Psoas muscle (tissue), 8 donors: Measurements from ENCODE around the gene COMTD1. TPM values are rescaled to one million over a fixed set of nuclear protein-coding genes. Genes with fewer than 3 reads are reported as not detected.
"Not testable (repeated sequence)": the region's sequence is repeated elsewhere in the genome, so short reads cannot be mapped to it uniquely, and the experiment has no call there.

Experiments used
- ATAC-seq, 4 donors: fragments of 200-7000 bp; cut with Tn5 transposase; one replicate each; pipeline ENCODE4 v1.9.1; 2020; ENCODE audit warnings: moderate library complexity in 3 of 4, mild to moderate bottlenecking in 2 of 4
- DNase-seq, 2 donors: peaks; one replicate each; pipeline ENCODE4 v3.0.0-alpha.2; 2020
- H3K27ac ChIP-seq: fragments of 200-600 bp; one replicate; pipeline ENCODE4 v1.8.0; 2022
- H3K27me3 ChIP-seq, 3 donors: fragments of 200-600 bp in 1 of 3; one replicate each; pipeline versions ENCODE4 v1.6.1 to v1.8.0; 2013 to 2022; ENCODE audit warnings: low read length in 2 of 3, mild to moderate bottlenecking in 2 of 3, moderate library complexity in 1 of 3; ENCODE audit not compliant: insufficient read depth in 3 of 3
- H3K36me3 ChIP-seq, 2 donors: fragments of 200-600 bp in 1 of 2; one replicate each; pipeline versions ENCODE4 v1.6.1 to v1.8.0; 2013 to 2022; ENCODE audit warnings: low read depth in 1 of 2, mild to moderate bottlenecking in 1 of 2, moderate library complexity in 1 of 2; ENCODE audit not compliant: insufficient read depth in 1 of 2
- H3K4me1 ChIP-seq: fragments of 200-600 bp; one replicate; pipeline ENCODE4 v1.8.0; 2022
- H3K4me3 ChIP-seq: fragments of 200-600 bp; one replicate; pipeline ENCODE4 v1.8.0; 2022; ENCODE audit warnings: mild to moderate bottlenecking
- H3K9me3 ChIP-seq: fragments of 200-600 bp; one replicate; pipeline ENCODE4 v1.8.0; 2022
- WGBS, 3 donors: extraction: QIAGEN DNeasy Blood & Tissue Kit; methylation state at CpG; one replicate each; pipeline versions ENCODE4 v1.1.6 to v1.1.7; 2013; 5-methylcytosine and 5-hydroxymethylcytosine counted together
- intact Hi-C, 2 donors: fragments of 100-400 bp; cut with DNase I; formaldehyde crosslinking; loops; one replicate each; pipeline versions ENCODE4 v1.11.0 to v1.14.2; 2022
- polyA plus RNA-seq, 3 donors: library from polyadenylated mRNA; stranded (reverse); fragments of 200-250 nt; gene quantifications; one replicate each; pipeline ENCODE4 v1.2.3, GENCODE V29; 2013
- total RNA-seq, 4 donors: library from RNA; stranded (reverse); fragmentation: NEBNext Ultra II Directional in 2 of 4; extraction: Animal tissue kit (Norgen Biotek cat#: 25700) in 2 of 4; gene quantifications; one replicate each; pipeline versions ENCODE4 v1.2.1 to v1.2.4, GENCODE V29; 2021 to 2023
- TF ChIP-seq, protein P1 (sequence below): fragments of 200-600 bp; IDR thresholded peaks from one replicate; pipeline ENCODE4 v1.8.0; 2022; ENCODE audit warnings: antibody characterized with exemption
- donor health status: healthy with polysubstance abuse.
- donor health status: DM: no; HTN: no; CAD: no; lungs with moderate emphysema.
- donor health status: Bipolar disorder and iron deficiency.
- donor health status: healthy.
- donor health status: DM: yes; HTN: yes; CAD: no.
- donor health status: DM: no; HTN: no; CAD: no.
- donor health status: DM: no; HTN: no; CAD: no.
- donor health status: DM: yes; HTN: yes; CAD: no.

Gene COMTD1
- total and polyA plus RNA-seq, 7 donors: 5.8 to 54.7 (median 24.0) TPM

DNA sequence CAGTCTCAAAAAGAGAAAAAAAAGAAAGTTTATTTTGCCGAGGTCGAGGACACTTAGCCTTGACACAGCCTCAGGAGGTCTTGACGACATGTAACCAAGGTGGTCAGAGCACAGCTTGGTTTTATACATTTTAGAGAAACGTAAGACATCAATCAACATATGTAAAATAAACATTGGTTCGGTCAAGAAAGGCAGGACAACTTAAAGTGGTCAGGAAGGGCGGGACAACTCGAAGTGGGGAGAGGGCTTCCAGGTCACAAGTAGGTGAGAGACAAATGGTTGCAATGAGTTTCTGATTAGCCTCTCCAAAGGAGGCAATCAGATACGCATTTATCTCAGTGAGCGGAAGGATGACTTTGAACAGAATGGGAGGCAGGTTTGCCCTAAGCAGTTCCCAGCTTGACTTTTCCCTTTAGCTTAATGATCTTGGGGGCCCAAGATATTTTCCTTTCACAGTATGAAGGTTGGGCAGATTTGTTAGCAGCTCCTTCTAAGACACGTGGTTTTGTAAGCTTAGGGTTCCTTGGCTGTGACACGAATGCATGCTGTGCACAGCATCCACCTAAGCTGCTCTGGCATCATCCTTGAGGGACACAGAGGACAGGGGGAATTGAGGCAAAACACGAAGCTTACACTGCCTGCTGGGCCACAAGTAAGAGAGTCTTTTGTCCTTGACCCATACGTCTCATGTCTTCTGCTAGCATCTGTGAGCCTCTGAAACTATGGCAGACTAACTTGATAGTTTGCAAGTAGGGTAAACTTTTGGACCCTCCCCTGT is 28.5 kb downstream of the COMTD1 start:
- WGBS, 3 donors: 69 to 70% (median 70%) methylated on average over 13 of the region's 13 CpGs
- peaks cover 46% of the 10 kb centered on the region for H3K4me1 ChIP-seq
- DNase-seq: no peak
- no peaks in the 10 kb centered on the region for H3K27me3 ChIP-seq
- H3K4me3 ChIP-seq: no peak overlapping the region
- H3K27ac ChIP-seq: peak overlapping the region; percentile 100
- no peaks in the 10 kb centered on the region for H3K9me3 ChIP-seq
- intact Hi-C loops: no loop called here
- ATAC-seq: no peak
- peaks cover 0 to 7% of the 10 kb centered on the region in 2 donors for H3K36me3 ChIP-seq
- TF ChIP-seq, protein P1, sequence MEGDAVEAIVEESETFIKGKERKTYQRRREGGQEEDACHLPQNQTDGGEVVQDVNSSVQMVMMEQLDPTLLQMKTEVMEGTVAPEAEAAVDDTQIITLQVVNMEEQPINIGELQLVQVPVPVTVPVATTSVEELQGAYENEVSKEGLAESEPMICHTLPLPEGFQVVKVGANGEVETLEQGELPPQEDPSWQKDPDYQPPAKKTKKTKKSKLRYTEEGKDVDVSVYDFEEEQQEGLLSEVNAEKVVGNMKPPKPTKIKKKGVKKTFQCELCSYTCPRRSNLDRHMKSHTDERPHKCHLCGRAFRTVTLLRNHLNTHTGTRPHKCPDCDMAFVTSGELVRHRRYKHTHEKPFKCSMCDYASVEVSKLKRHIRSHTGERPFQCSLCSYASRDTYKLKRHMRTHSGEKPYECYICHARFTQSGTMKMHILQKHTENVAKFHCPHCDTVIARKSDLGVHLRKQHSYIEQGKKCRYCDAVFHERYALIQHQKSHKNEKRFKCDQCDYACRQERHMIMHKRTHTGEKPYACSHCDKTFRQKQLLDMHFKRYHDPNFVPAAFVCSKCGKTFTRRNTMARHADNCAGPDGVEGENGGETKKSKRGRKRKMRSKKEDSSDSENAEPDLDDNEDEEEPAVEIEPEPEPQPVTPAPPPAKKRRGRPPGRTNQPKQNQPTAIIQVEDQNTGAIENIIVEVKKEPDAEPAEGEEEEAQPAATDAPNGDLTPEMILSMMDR: no peak

DNA sequence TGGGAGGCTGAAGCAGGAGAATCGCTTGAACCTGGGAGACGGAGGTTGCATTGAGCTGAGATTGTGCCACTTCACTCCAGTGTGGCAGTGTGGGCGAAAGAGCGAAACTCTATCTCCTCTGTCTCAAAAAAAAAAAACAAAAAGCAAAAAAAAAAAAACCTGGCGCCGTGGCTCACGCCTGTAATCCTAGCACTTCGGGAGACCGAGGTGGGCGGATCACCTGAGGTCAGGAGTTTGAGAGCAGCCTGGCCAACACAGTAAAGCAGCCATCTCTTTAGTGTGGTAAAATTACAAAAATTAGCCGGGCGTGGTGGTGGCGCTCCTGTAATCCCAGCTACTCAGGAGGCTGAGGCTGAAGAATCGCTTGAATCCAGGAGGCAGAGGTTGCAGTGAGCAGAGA is 29.1 kb downstream of the COMTD1 start:
- peak overlapping the region; percentile 100 for H3K27ac ChIP-seq
- DNase-seq: not testable (repeated sequence)
- WGBS, 3 donors: 69 to 80% (median 69%) methylated on average over 14 of the region's 14 CpGs

DNA sequence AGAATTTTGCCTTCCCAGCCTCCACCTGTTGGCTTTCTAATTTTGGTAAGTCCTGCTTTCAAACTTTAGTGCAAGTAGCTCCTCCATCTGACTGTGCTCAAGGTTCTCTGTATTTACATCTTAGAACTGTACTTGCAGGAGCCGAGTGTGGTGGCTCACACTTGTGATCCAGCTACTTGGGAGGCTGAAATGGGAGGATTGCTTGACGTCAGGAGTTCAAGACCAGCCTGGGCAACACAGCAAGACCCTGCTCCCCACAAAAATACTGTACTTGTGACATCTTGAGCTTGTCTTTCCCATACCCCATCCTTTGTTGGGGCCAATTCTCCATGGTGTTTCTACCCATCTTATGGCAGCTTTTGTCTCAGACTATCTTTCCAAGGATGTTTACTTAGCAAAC is 29.8 kb downstream of the COMTD1 start:
- WGBS, 3 donors: 87 to 100% (median 97%) methylated on average over 2 of the region's 2 CpGs

More for the DNA sequence above, 29.1 kb downstream of the COMTD1 start:
- H3K36me3 ChIP-seq, H3K4me3 ChIP-seq, intact Hi-C loops, H3K27me3 ChIP-seq, ATAC-seq, H3K9me3 ChIP-seq: not testable (repeated sequence)
- peaks cover 40% of the 10 kb centered on the region for H3K4me1 ChIP-seq

DNA sequence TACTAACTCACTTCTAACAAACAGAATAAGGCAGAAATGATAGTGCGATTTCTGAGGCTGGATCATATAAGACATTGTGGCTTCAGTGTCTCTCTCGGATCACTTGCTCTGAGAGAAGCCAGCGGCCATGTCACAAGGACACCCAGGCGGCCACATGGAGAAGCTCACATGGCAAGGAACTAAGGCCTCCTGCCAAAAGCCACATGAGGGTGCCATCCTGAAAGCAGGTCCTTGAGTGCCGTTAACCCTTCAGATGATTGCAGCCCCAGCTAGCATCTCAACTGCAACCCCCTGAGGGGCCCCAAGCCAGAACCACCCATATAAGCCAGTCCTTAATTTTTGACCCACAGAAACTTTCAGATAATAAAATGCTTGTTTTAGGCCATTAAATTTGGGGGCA is 32.0 kb downstream of the COMTD1 start:
- TF ChIP-seq, protein P1: no peak
- DNase-seq: peak in 1 of 2 donors; percentile 65
- Histone ChIP-seq H3K27ac (peak overlapping the region; percentile 66), H3K4me3 (no peak overlapping the region), H3K4me1 (peaks cover 32% of the 10 kb centered on the region), H3K9me3 (no peaks in the 10 kb centered on the region), H3K27me3 (no peaks in the 10 kb centered on the region), H3K36me3 (no peaks in the 10 kb centered on the region)
- WGBS, 3 donors: 52 to 89% (median 63%) methylated on average over 5 of the region's 5 CpGs
- peak; percentile 44 to 72 (median 60) for ATAC-seq
- intact Hi-C loops: no loop called here

More for the DNA sequence above, 29.8 kb downstream of the COMTD1 start:
- no peak overlapping the region for H3K27ac ChIP-seq
- TF ChIP-seq, protein P1: no peak
- no peak overlapping the region for H3K4me3 ChIP-seq
- ATAC-seq (no peak), DNase-seq (no peak)
- H3K9me3 ChIP-seq: no peaks in the 10 kb centered on the region
- no peaks in the 10 kb centered on the region for H3K36me3 ChIP-seq
- intact Hi-C loops: no loop called here
- H3K27me3 ChIP-seq: no peaks in the 10 kb centered on the region
- H3K4me1 ChIP-seq: peaks cover 39% of the 10 kb centered on the region

DNA sequence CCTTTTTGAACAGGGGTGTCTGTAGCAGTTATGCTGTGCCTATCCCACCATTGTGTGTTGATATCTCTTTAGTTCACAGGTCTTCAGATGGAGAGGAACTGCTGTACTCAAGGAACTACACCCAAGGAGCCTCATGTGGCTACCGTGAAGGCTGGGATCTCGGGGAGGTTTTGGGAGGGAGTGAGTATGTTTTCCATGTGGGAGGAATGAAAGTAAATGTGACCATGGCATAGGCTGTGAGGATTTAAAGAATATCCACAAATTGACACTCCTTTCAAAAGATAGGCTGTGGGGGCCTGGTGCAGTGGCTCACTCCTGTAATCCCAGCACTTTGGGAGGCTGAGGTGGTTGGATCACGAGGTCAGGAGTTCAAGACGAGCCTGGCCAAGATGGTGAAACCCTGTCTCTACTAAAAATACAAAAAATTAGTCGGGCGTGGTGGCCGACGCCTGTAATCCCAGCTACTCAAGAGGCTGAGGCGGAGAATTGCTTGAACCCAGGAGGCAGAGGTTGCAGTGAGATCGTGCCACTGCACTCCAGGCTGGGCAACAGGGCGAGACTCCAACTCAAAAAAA is 32.6 kb downstream of the COMTD1 start:
- Histone ChIP-seq H3K4me1 (peaks cover 26% of the 10 kb centered on the region), H3K27ac (peak overlapping the region; percentile 66)
- DNase-seq, intact Hi-C loops, H3K27me3 ChIP-seq, H3K36me3 ChIP-seq, H3K9me3 ChIP-seq, H3K4me3 ChIP-seq: not testable (repeated sequence)
- WGBS, 3 donors: 76 to 88% (median 84%) methylated on average over 11 of the region's 11 CpGs
- ATAC-seq: peak in 2 of 4 donors; percentile 9 to 14
